CD4-positive, alpha-beta T cell (primary cell): Measurements from ENCODE around the gene RTKN2. TPM values are rescaled to one million over a fixed set of nuclear protein-coding genes. Genes with fewer than 3 reads are reported as not detected.

Experiments
- ATAC-seq: fragments of 200-7000 bp; cut with Tn5 transposase; one replicate; pipeline ENCODE4 v1.10.0; 2022; ENCODE audit warnings: mild to moderate bottlenecking; ENCODE audit not compliant: poor library complexity
- CTCF ChIA-PET: fragments of 350-600 bp; sonication (Branson Sonifier 250); formaldehyde crosslinking; loops from one replicate; lab custom pipeline; 2021; ENCODE audit warnings: antibody characterized with exemption, inconsistent platforms; lab: Charles Lee
- POLR2A ChIA-PET: fragments of 350-600 bp; sonication (Branson Sonifier 250); formaldehyde crosslinking; loops from one replicate; lab custom pipeline; 2021; ENCODE audit warnings: antibody characterized with exemption, inconsistent platforms; lab: Charles Lee
- DNase-seq, 14 experiments: peaks; one replicate each; pipeline ENCODE4 v3.0.0-alpha.2; 2013 to 2020; ENCODE audit warnings: mixed read lengths in 2 of 14
- H3K27ac ChIP-seq, 2 donors: one replicate each; pipeline versions ENCODE4 v1.5.1 to v1.7.0; 2013; ENCODE audit warnings: low read length in 2 of 2, low read depth in 1 of 2, mild to moderate bottlenecking in 1 of 2
- H3K27me3 ChIP-seq, 2 experiments: 1 replicate in 1 of 2; 2 replicates in 1 of 2; pipeline versions ENCODE4 v1.6.1 to v1.7.0; 2013; ENCODE audit warnings: low read length in 2 of 2, control low read depth in 1 of 2, mild to moderate bottlenecking in 1 of 2, moderate library complexity in 1 of 2; ENCODE audit not compliant: insufficient read depth in 2 of 2, control insufficient read depth in 1 of 2
- H3K36me3 ChIP-seq: one replicate; pipeline ENCODE4 v1.6.1; 2013; ENCODE audit warnings: low read length, control low read depth; ENCODE audit not compliant: insufficient read depth
- H3K4me1 ChIP-seq: one replicate; pipeline ENCODE4 v1.6.1; 2013; ENCODE audit warnings: low read length, control low read depth; ENCODE audit not compliant: insufficient read depth
- H3K4me3 ChIP-seq: one replicate; pipeline ENCODE4 v1.5.1; 2013; ENCODE audit warnings: mild to moderate bottlenecking, low read length, moderate library complexity
- H3K9me3 ChIP-seq, 2 experiments: 1 replicate in 1 of 2; 2 replicates in 1 of 2; pipeline versions ENCODE4 v1.6.1 to v1.7.0; 2013; ENCODE audit warnings: low read length in 2 of 2, mild to moderate bottlenecking in 2 of 2, control low read depth in 1 of 2, moderate library complexity in 1 of 2; ENCODE audit not compliant: control insufficient read depth in 1 of 2, insufficient read depth in 1 of 2
- H3K27ac Mint-ChIP-seq: one replicate; pipeline ENCODE4 v1.8.0; 2020; ENCODE audit warnings: mixed read lengths
- H3K27me3 Mint-ChIP-seq: one replicate; pipeline ENCODE4 v1.8.0; 2021; ENCODE audit warnings: mixed read lengths
- H3K36me3 Mint-ChIP-seq: one replicate; pipeline ENCODE4 v1.8.0; 2021; ENCODE audit warnings: low read depth, mixed read lengths
- H3K4me1 Mint-ChIP-seq: one replicate; pipeline ENCODE4 v1.8.0; 2021; ENCODE audit warnings: low read depth, mixed read lengths
- H3K4me3 Mint-ChIP-seq: one replicate; pipeline ENCODE4 v1.8.0; 2020; ENCODE audit warnings: mild to moderate bottlenecking, mixed read lengths
- H3K9me3 Mint-ChIP-seq: one replicate; pipeline ENCODE4 v1.8.0; 2020; ENCODE audit warnings: mixed read lengths
- CTCF ChIP-seq: fragments of 200-600 bp; IDR thresholded peaks from one replicate; pipeline ENCODE4 v1.8.0; 2022; ENCODE audit warnings: antibody characterized with exemption, mild to moderate bottlenecking
- intact Hi-C, 2 experiments: fragments of 100-400 bp; cut with DNase I in 1 of 2; cut with micrococcal nuclease in 1 of 2; formaldehyde crosslinking; loops; one replicate each; pipeline versions ENCODE4 v1.15.1 to v1.9.0; 2023 to 2025; cut with DNase I, micrococcal nuclease
- total RNA-seq, 174 experiments: library from RNA in 2 of 174; stranded (reverse) in 2 of 174; gene quantifications; one replicate each; pipeline ENCODE4 v1.2.3 and lab custom pipeline; 2021 to 2026

The RTKN2 gene
- total RNA-seq, 2 experiments from 2014 or later: 3.7 to 3.9 TPM

- ChIA-PET CTCF (interaction anchor here (1.6 kb wide), 1 partner anchor 97 kb away, joined by 5 read pairs; no protein-coding TSS in a partner anchor), POLR2A (interaction anchor here (1.4 kb wide), 1 partner anchor 20 kb away, joined by 3 read pairs; no protein-coding TSS in a partner anchor)
- H3K9me3 ChIP-seq: no peaks in the 10 kb centered on the region
- Mint-ChIP-seq H3K27me3 (no peaks in the 10 kb centered on the region), H3K4me3 (no peak overlapping the region), H3K27ac (no peak overlapping the region), H3K9me3 (no peaks in the 10 kb centered on the region), H3K36me3 (no peaks in the 10 kb centered on the region), H3K4me1 (peaks cover 19% of the 10 kb centered on the region)
- no peak for TF ChIP-seq CTCF
- ATAC-seq (no peak), DNase-seq (no peak)
- no peaks in the 10 kb centered on the region for H3K36me3 ChIP-seq
- intact Hi-C loops: no loop called here
- H3K4me3 ChIP-seq: no peak overlapping the region
- no peaks in the 10 kb centered on the region for H3K27me3 ChIP-seq
- peaks cover 3% of the 10 kb centered on the region for H3K4me1 ChIP-seq
- H3K27ac ChIP-seq: no peak overlapping the region
These were observed 120.5 kb downstream of the RTKN2 start for GRCh38 chr10:62148155-62148554.

- Mint-ChIP-seq H3K9me3 (no peaks in the 10 kb centered on the region), H3K27me3 (no peaks in the 10 kb centered on the region), H3K36me3 (no peaks in the 10 kb centered on the region), H3K27ac (no peak overlapping the region), H3K4me1 (peaks cover 19% of the 10 kb centered on the region), H3K4me3 (no peak overlapping the region)
- POLR2A ChIA-PET: interaction anchor here (0.6 to 1.4 kb wide), 2 partner anchors 19 to 96 kb away, joined by 3 read pairs; no protein-coding TSS in a partner anchor
- Histone ChIP-seq H3K4me3 (no peak overlapping the region), H3K27me3 (no peaks in the 10 kb centered on the region), H3K9me3 (no peaks in the 10 kb centered on the region), H3K36me3 (no peaks in the 10 kb centered on the region), H3K27ac (no peak overlapping the region), H3K4me1 (peaks cover 3% of the 10 kb centered on the region)
- intact Hi-C loops: no loop called here
- DNase-seq (peak in 3 of 14 experiments; percentile 7 to 22 (median 8)), ATAC-seq (no peak)
- CTCF ChIA-PET: interaction anchor here (1.6 kb wide), 1 partner anchor 98 kb away, joined by 5 read pairs; no protein-coding TSS in a partner anchor
- no peak for TF ChIP-seq CTCF
These were observed 121.2 kb downstream of the RTKN2 start for GRCh38 chr10:62147425-62147824.

- Mint-ChIP-seq H3K27ac (no peak overlapping the region), H3K4me3 (no peak overlapping the region), H3K36me3 (no peaks in the 10 kb centered on the region), H3K27me3 (no peaks in the 10 kb centered on the region), H3K4me1 (peaks cover 5% of the 10 kb centered on the region), H3K9me3 (peaks cover 6% of the 10 kb centered on the region)
- peaks cover 0 to 5% of the 10 kb centered on the region in 2 experiments for H3K9me3 ChIP-seq
- H3K27ac ChIP-seq: no peak overlapping the region
- no peaks in the 10 kb centered on the region for H3K36me3 ChIP-seq
- no peaks in the 10 kb centered on the region for H3K27me3 ChIP-seq
- no peak for ATAC-seq
- ChIA-PET POLR2A (no interaction called here), CTCF (no interaction called here)
- H3K4me3 ChIP-seq: no peak overlapping the region
- H3K4me1 ChIP-seq: no peaks in the 10 kb centered on the region
- no peak for DNase-seq
- no peak for TF ChIP-seq CTCF
- intact Hi-C loops: no loop called here
These were observed 131.7 kb downstream of the RTKN2 start for GRCh38 chr10:62136931-62137330.
